HL-60/S4 treated with phorbol 12-myristate 13-acetate at 8.2 ng/mL for 4 days and 3 days (cell line): ENCODE measurements around the gene MEX3A.
"Not testable (repeated sequence)": the region's sequence is repeated elsewhere in the genome, so short reads cannot be mapped to it uniquely, and the experiment has no call there.

Experiments
- in situ Hi-C: fragments of 300-500 bp; cut with MboI; formaldehyde crosslinking; loops from 2 replicates; pipeline ENCODE4 v1.15.0; 2022; ENCODE audit warnings: low sequenced_read_pairs

MEX3A gene, protein sequence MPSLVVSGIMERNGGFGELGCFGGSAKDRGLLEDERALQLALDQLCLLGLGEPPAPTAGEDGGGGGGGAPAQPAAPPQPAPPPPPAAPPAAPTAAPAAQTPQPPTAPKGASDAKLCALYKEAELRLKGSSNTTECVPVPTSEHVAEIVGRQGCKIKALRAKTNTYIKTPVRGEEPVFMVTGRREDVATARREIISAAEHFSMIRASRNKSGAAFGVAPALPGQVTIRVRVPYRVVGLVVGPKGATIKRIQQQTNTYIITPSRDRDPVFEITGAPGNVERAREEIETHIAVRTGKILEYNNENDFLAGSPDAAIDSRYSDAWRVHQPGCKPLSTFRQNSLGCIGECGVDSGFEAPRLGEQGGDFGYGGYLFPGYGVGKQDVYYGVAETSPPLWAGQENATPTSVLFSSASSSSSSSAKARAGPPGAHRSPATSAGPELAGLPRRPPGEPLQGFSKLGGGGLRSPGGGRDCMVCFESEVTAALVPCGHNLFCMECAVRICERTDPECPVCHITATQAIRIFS

DNA sequence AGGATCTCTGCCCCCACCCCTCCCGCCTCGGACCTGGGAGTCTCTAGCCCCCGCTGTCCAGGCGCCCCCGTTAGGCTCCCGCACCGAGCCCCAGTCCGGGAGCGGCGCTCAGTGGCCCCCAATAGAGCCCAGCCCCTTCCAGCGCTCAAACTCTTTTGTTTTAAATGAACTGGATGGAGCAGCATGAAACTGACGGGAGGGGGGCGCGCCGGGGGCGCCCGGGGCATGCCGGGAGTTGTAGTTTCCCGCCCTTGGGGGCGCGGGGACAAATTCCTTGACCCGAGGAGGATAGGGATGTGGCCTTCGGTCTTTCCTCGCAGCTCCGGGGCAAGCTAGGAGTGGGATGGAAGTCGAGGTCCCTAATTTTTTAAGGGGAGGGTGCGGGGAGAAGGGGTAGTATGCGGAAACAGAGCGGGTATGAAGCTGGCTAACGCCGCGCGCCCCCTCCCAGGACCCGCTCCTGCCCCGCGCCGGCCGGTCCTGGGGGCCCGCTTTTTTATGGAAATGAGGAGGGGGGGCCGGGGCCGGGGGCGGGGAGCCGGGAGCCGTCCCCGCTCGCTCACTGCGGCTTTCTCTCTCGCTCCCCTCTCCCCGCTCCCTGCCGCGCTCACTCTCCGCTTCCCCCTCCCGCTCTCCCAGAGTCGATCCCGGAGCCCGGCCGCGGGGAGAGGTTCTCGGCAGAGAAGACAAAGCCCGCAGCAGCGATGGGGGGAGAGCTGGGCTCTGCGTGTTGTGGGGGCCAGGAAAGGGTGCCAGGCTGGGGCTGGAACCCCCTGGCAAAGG lies at the start of gene MEX3A:
MEX3A (minus strand) TSS at position 157 of the 783 bp plus-strand sequence. CDS start 467 bp downstream, outside the sequence.
- in situ Hi-C loops: no loop called here

DNA sequence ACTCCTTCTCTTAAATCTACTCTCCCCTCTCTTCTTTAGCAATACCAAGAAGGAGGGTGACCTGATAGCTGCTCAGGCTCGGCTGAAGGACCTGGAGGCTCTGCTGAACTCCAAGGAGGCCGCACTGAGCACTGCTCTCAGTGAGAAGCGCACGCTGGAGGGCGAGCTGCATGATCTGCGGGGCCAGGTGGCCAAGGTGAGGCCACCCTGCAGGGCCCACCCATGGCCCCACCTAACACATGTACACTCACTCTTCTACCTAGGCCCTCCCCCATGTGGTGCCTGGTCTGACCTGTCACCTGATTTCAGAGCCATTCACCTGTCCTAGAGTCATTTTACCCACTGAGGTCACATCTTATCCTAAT lies 48.3 kb upstream of the MEX3A start:
- in situ Hi-C loops: no loop called here

DNA sequence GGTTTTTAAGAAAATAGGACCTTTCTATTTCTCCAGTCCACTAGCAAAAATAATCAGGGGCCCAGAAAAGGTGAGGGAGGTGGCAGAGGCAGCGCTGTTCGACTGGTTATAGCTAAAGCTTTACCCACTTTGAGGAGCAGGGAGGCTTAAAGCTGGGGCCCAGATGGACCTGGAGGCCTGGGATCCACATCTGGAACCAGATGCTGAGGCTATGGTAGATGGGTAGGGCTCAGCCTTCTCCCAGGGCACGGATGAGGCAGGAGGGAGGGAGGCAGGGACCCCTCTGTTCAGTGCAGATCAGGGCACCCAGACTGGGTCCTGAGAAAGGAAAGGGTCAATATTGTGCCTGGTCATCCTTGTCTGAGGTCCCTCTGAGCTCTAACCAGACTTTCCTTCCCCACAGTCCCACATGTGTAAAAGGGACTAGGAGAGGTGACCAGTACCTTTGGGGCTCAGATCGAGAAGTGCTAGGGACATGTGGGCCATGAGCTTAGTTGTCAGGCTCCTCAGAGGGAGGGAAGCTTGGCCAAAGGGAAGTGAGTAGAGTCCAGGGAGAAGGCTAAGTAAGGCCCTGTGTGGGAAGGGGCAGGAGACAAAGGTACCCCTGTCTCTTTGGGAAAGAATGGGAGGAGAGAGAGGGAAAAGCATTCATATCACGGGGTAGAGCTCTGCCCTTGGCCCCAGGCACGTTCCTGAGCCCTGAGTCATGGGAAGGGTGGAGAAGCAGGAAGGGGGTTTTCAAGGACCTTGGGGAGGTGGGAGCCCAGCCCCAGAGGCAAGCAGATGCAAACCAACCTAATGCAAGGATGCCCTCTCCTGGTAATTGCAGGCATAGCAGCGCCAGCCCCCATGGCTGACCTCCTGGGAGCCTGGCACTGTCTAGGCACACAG lies 47.7 kb upstream of the MEX3A start:
- in situ Hi-C loops: loop anchor here (5.0 kb wide), 1 partner anchor 38 kb away; no protein-coding TSS in a partner anchor

DNA sequence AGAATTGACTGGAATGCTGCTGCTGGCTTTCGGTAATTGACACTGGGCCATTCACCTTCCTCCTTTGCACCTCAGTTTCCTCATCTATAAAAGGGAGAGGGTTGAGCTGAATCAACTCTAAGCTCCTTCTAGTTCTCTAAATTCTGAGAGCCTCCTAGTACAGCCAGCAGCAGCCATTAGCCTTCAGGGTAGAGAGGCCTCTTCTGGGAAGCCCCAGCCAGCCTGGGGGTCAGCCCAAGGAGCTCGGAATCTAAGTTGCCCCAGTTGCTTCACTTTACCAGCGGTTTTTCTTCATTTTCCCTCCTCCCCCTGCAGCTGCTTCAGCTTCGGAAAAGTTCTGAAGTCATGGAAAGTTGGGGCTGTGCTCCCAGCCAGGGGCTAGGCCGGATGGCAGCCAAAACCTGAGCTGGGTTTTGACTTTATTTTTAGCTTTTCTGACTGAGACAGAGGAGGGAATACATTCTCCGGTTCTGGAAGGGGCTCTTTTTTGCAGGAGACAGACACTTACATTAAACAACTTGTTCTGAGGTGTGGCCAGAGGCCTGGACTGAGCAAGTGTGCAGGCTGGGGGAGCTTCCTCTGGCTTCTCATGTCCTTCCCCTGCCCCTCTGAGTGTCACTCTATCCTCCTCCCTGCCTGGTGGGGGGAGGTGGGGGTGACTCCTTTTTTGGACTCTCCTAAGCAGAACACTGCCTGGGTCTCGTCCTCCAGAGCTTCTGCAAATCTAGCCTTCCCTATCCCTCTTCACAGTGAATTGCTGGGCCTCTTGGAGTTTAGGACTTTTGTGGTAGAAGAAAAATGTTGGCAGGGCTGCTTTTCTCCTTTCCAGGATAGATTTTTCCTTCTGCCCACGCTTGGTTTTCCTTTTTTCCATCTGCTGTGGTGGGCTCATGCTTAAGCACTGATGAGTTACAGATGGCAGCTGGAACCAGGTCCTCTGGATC lies 46.7 kb upstream of the MEX3A start:
- in situ Hi-C loops: loop anchor here (5.0 kb wide), 1 partner anchor 37 kb away; no protein-coding TSS in a partner anchor

DNA sequence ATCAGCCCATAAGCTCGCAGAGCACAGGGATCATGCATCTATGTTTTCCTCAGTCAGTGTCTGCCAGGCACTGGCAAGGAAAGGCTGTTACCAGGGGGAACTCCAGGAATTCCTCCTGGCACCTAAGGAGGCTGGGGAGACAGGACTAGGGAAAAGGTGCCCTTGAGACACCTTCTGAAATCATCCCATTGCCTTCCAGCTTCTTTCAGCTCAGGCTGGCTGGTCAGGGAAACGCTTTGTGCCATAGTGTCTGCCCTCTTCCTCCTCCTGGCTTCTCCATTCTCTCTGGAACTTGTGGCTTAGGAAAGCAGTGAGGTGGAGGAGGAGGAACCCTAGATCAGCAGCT lies 46.0 kb upstream of the MEX3A start:
- in situ Hi-C loops: loop anchor here (5.0 kb wide), 1 partner anchor 36 kb away; no protein-coding TSS in a partner anchor

DNA sequence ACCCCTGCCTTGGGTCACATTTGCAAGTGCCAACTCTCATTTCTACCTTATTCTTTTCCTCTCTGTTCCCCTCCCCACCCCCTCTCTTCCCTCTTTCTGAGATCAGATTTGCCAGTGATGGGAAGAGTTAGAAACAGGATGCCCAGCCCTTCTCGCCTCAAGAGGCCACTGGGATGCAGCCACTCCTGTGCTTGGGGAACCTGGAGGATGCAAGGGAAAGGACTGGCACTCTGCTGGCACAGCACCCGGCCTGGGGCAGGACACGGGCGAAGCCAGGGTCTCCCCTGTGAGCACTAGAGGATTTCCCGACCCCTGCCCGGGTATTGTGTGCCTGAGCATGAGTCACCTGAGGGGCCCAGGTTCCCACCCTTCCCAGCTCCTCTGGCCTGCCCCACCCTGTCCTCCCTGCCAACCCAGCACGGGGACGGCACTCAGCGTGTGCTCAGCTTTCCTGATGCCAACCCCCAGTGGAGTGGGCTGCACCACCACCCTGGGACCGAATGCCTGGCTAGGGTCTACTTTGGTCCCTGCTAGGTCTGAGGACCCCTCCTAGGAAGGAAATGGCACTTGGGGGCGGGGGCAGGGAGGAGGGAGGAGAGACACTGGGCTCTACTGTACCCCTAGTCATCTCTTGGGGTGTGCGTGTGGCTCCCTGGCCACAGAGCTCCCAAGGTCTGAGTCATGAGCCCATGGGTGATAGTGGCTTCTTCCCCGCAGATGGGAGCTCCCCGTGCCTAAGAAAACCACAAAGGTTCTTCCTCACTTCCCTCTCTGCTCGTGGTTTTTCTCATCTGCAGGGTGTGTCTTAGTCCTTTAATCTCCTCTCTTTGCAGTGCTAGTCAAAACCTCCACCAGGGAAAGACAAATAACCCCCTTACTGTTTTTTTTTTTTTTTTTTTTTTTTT lies 44.6 kb upstream of the MEX3A start:
- in situ Hi-C loops: loop anchor here (5.0 kb wide), 1 partner anchor 35 kb away; no protein-coding TSS in a partner anchor

DNA sequence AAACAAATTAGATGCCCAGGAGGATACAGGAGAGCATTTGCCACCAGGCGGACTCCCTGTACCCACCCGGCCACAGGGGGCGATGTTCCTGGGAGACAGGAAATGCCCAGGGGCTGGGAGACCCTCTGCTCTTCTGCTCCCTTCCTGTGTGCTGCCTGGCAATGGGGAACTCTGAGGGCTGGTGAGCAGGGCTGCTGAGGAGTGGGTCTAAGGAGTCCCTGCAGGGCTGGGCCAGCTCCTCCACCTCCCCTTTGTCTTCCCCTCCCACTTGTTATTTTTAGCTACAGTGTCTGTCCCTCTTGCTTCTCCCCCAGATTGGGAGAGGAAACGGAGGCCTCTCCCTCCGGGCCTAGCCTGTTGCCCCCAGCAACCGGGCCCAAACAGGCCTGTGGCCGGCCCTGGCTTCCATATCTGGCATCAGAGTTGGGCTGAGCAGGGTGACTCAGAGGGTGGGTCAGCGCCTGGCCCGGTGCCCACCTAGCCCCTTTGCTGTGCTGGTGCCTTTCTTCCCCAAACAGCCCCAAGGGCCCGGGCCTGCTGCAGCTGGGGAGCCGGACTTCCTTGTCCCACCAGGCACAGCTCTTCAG lies 43.9 kb upstream of the MEX3A start:
- in situ Hi-C loops: loop anchor here (5.0 kb wide), 1 partner anchor 34 kb away; no protein-coding TSS in a partner anchor

DNA sequence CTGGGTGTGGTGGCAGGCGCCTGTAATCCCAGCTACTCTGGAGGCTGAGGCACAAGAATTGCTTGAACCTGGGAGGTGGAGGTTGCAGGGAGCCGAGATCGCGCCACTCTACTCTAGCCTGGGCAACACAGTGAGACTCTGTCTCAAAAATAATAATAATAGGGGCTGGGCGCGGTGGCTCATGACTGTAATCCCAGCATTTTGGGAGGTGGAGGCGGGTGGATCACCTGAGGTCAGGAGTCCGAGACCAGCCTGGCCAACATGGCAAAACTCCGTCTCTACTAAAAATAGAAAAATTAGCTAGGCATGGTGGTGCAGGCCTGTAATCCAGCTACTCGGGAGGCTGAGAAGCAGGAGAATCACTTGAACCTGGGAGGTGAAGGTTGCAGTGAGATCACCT lies 43.3 kb upstream of the MEX3A start:
- in situ Hi-C loops: loop anchor here (5.0 kb wide), 1 partner anchor 33 kb away; no protein-coding TSS in a partner anchor

DNA sequence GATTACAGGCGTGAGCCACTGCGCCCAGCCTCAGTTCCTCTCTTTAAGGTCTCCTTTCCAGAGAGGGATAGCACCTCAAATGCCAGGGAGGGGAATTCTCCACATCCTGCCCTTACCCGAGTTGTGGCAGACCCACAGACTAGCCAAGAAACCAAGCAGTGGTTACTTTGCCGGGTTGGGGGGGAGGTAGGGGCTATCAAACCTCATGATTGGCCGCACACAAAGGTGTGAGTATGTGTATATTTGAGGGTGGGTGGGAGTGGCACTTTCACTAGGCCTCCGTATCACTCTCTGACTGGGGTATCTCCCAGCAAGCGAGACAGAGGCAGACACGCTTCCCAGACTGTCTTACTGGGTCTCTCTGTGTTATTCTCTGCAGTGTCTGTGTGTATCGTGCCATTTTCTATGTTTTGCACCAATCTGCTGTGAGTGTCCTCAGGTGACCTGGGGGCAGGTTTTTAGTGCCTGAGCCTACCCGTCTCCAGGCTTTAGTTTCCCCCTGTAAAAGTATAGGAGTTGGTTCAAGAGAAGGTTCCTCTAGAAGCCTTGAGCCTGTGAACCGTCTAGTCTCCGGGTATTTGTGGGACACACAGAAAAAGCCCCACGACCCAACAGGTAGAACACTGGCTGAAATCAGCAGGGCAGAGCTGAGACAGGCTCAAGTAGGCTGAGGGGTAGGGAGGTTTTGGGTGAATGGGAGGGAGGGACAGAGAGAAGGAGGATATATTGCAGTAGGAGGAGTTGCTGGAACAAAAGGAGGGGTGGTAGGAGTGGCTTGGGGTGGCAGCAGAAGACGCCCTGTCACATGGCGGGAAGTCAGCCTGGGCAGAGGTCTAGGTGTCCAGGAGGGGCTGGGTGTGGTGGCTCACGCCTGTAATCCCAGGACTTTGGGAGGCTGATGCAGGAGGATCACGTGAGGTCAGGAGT lies 42.6 kb upstream of the MEX3A start:
- in situ Hi-C loops: loop anchor here (5.0 kb wide), 1 partner anchor 33 kb away; no protein-coding TSS in a partner anchor

DNA sequence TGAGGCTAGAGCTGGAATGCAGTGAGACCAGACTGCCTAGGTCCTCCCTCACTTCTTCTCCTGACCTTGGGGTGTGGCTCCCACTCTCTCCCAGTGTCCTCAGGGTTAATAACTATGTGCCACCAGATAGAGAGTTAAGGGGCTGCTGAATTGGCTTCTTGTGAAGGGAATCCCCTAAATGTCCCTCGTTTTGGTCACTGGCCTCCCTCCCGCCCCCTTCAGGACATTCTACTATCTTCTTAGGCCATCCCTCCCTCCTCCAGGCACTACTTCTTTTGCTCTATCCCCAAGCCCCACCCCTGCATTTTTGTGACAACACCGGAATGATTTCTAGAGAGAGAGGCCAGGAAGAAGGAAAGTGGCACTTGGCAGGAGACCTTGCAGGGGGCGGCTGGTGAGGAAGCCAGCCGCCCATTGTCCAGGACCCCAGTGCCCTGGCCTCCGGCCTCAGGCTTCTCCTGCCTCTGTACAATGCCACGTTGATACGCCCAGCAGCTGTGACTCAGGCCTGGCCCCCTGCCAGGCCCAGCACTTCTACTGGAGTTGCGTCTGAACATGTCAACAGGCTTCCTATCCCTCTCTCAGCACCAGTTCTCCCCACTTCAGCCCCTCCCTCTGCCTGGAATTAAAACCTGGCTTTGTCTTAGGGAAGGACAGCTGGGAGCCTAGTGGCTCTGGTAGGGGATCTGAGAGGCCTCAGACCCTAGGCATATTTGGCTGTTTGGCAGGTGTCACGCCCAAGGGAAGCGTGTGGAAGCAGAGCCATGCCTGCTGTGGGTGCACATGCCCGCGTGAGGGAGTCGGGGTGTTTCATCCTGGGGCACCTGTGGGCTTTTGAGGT lies 41.3 kb upstream of the MEX3A start:
- in situ Hi-C loops: no loop called here

DNA sequence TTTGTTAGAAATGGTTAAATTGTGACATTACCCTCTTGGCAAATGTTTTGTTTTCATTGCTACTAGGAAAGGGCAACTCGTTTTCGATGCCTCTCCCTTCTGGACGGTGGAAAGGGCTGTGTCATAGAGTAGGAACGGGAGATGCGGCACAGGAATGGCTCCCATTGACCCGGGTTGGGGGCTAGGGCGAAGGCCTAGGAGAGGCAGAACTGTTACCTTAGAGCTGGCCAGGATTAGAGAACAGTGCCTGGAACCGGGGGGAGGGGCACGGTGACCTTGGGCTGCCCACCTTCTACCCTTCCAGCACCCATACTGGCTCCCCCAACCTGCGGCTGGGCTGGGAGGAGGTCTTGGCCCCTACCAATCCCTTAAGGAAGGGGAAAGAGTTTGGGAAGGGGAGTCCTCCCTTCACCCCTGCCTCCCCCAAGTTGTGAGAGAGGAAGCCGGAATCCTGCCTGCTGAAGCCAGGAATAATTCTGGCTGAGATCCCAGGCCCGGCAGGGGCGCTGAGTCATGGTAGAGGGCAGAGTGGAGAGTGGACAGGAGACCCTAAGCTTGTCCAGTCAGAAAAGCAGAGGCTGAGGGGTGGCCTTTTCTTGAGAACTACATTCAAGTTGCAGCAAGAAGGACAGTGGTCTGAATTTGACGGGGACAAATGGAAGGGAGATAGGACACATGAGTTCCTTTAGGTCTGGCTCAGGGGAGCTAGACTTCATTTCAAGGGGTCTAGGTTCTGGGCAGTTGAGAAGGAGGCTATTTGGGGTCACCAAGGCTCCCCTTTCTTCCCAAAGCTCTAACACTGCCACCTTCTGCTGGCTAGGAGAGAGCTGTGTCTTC lies 40.5 kb upstream of the MEX3A start:
- in situ Hi-C loops: no loop called here

DNA sequence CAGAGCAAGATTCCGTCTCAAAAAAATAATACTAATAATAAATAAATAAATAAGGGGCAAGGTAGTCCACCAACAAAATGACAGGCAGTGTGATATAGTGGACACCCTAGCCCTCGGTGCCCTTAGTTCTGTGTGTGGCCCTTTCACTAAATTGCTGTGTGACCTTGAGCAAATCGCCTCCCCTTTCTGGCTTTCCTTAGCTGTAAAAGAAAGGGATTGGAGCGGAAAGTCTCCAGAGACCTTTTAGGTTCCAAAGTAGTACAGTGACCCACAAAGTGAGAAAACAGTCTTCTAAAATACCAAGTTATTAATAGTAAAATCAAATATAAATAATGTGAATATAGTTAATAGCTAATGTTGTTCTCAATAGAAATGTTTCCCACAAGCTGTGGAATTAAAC lies 39.8 kb upstream of the MEX3A start:
- in situ Hi-C loops: no loop called here

DNA sequence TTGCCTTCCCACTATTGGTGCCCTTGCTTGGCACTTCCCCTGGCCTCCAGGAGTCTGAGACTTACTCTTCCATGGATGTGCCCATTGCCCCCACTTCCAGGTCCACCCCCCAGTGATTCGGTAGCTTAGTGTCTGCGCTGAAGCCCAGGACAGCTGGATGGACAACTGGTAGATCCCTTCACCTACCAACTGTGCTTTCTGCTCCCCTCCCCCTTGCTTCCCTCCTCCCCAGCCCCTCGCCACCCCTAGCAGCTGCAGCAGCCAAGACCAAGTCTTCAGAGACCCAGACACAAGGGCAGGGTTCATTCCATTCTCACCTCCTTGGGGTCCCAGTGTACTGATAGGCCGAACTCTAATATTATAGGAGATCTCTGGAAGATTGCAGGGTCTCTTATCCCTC lies 39.2 kb upstream of the MEX3A start:
- in situ Hi-C loops: no loop called here

DNA sequence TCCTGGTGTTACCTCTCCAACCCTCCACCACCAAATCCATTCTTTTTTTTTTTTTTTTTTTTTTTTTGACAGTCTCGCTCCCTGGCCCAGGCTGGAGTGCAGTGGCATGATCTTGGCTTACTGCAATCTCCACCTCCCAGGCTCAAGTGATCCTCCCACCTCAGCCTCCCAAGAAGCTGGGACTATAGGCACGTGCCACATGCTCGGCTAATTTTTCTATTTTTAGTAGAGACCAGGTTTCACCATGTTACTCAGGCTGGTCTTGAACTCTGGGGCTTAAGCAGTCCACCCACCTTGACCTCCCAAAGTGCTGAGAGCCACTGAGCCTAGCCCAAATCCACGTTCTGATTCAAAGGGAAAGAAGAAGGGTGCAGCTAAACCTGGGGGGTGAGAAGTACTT lies 38.7 kb upstream of the MEX3A start:
- in situ Hi-C loops: not testable (repeated sequence)

DNA sequence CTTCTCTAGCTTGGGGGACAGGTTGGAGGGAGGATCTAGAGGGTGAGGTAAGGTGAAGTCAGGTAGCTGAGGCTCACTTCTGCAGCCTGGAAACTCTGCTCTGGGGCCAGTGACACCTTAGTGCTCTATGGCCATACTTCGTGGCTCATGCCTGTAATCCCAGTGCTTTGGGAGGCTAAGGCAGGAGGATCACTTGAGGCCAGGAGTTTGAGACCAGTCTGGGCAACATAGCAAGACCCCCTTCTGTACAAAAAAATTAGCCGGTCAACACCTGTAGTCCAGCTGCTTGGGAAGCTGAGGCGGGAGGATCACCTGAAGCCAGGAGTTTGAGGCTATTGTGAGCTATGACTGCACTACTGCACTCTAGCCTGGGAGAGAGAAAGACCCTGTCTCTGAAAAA lies 38.1 kb upstream of the MEX3A start:
- in situ Hi-C loops: no loop called here
